K562 (cell line): Measurements from ENCODE around the gene DTX3. TPM values are rescaled to one million over a fixed set of nuclear protein-coding genes. Genes with fewer than 3 reads are reported as not detected.
A peak's percentile ranks its signal among the peaks of the same experiment; 100 is the strongest.

Source experiments
- ATAC-seq: fragments of 200-7000 bp; cut with Tn5 transposase; 3 replicates; pipeline ENCODE4 v1.9.1; 2020; ENCODE audit warnings: moderate library complexity
- BruUV-seq: library from RNA; stranded (reverse); fragments of 400-500 nt; replicated peaks from 2 replicates; lab custom pipeline; 2021; lab: Mats Ljungman, UMichigan
- CTCF ChIA-PET: fragments of 300-600 bp; formaldehyde crosslinking; extraction: SDS; loops from one replicate; lab custom pipeline; 2021; ENCODE audit warnings: low intra/inter-chr PET ratio; lab: Yijun Ruan, JAX
- POLR2A ChIA-PET: fragments of 300-600, 350-650 bp; sonication (Branson Sonifier 250); formaldehyde crosslinking; extraction: SDS; loops from one replicate; lab custom pipeline; 2021; ENCODE audit warnings: antibody characterized with exemption, inconsistent platforms; lab: Yijun Ruan, JAX
- DNase-seq, 4 experiments: peaks; one replicate each; pipeline versions ENCODE4 v3.0.0 to v3.0.0-alpha.2; 2011 to 2018; ENCODE audit warnings: low spot score in 3 of 4, mixed read lengths in 3 of 4; ENCODE audit errors: extremely low read depth in 1 of 4
- FAIRE-seq: peaks from 2 replicates; lab custom pipeline; 2011; peaks lifted over from hg19 to GRCh38; lab: Jason Lieb, UNC
- H2AFZ ChIP-seq: 2 replicates; pipeline ENCODE4 v1.6.0; 2011; ENCODE audit warnings: low read depth, low read length, control low read depth, inconsistent platforms
- H3K27ac ChIP-seq: fragments of 200-600 bp; 3 replicates; pipeline ENCODE4 v1.8.0; 2011; ENCODE audit warnings: low read depth, mild to moderate bottlenecking, control low read depth, inconsistent platforms, low read length, moderate library complexity, mixed read lengths; ENCODE audit errors: extremely low read depth
- H3K27me3 ChIP-seq, 2 experiments: fragments of 300-600 bp in 1 of 2; 2 replicates in 1 of 2; 3 replicates in 1 of 2; pipeline versions ENCODE4 v1.6.0 to v1.8.0; 2011; ENCODE audit warnings: inconsistent platforms in 2 of 2, low read length in 2 of 2, mild to moderate bottlenecking in 1 of 2, mixed read lengths in 1 of 2, moderate library complexity in 1 of 2; ENCODE audit not compliant: control insufficient read depth in 2 of 2, insufficient read depth in 2 of 2
- H3K36me3 ChIP-seq: fragments of 300-600 bp; 3 replicates; pipeline ENCODE4 v1.8.0; 2011; ENCODE audit warnings: mild to moderate bottlenecking, low read length, inconsistent platforms; ENCODE audit not compliant: control insufficient read depth, insufficient read depth
- H3K4me1 ChIP-seq, 2 experiments: fragments of 200-600 bp in 1 of 2; replicated peaks in 1 of 2; 2 replicates in 1 of 2; 3 replicates in 1 of 2; pipeline versions ENCODE4 v1.5.1 to v1.8.0; 2011; ENCODE audit warnings: inconsistent platforms in 2 of 2, low read length in 2 of 2, mild to moderate bottlenecking in 1 of 2, mixed read lengths in 1 of 2, moderate library complexity in 1 of 2; ENCODE audit not compliant: control insufficient read depth in 2 of 2, insufficient read depth in 2 of 2
- H3K4me2 ChIP-seq: 2 replicates; pipeline ENCODE4 v1.6.1; 2011; ENCODE audit warnings: low read length, control low read depth, inconsistent platforms, mixed read lengths; ENCODE audit not compliant: insufficient read depth
- H3K4me3 ChIP-seq: fragments of 200-600 bp; sonication (generic), shearing (Covaris generic); 2 replicates; pipeline ENCODE4 v1.5.1; 2016; ENCODE audit warnings: control low read depth, inconsistent platforms
- H3K79me2 ChIP-seq: fragments of 200-600 bp; 3 replicates; pipeline ENCODE4 v1.8.0; 2011; ENCODE audit warnings: low read length, inconsistent platforms; ENCODE audit not compliant: control insufficient read depth, insufficient read depth
- H3K9ac ChIP-seq, 2 experiments: 2 replicates each; pipeline versions ENCODE4 v1.6.0 to v1.6.1; 2011; ENCODE audit warnings: low read depth in 2 of 2, low read length in 2 of 2, control low read depth in 1 of 2, inconsistent platforms in 1 of 2, mild to moderate bottlenecking in 1 of 2, mixed read lengths in 1 of 2; ENCODE audit not compliant: insufficient read depth in 1 of 2
- H3K9me1 ChIP-seq: one replicate; pipeline ENCODE4 v1.6.0; 2011; ENCODE audit warnings: inconsistent platforms, mild to moderate bottlenecking, low read length, moderate library complexity; ENCODE audit not compliant: control insufficient read depth, insufficient read depth
- H3K9me3 ChIP-seq: replicated peaks from 2 replicates; pipeline ENCODE4 v1.5.1; 2011; ENCODE audit warnings: low read depth, low read length, inconsistent platforms; ENCODE audit not compliant: control insufficient read depth, insufficient read depth
- H4K20me1 ChIP-seq: replicated peaks from 2 replicates; pipeline ENCODE4 v1.6.1; 2011; ENCODE audit warnings: low read length, inconsistent platforms, mixed read lengths; ENCODE audit not compliant: control insufficient read depth, insufficient read depth
- CBX1 ChIP-seq: sonication (generic); IDR thresholded peaks from 2 replicates; pipeline ENCODE4 v1.6.1; 2016; ENCODE audit warnings: antibody characterized with exemption, low read depth, mild to moderate bottlenecking
- HMGN3 ChIP-seq: IDR thresholded peaks from 2 replicates; pipeline ENCODE4 v1.6.1; 2011; ENCODE audit warnings: borderline replicate concordance, low read depth, mild to moderate bottlenecking, mixed read lengths, low read length; ENCODE audit not compliant: insufficient read length; ENCODE audit errors: extremely low read depth
- HSF4 ChIP-seq: fragments of 250-450 bp; sonication (Bioruptor Pico); IDR thresholded peaks from 2 replicates; pipeline ENCODE4 v2.1.2; 2022; ENCODE audit warnings: mild to moderate bottlenecking, moderate library complexity, borderline replicate concordance
- JUNB ChIP-seq: fragments of 450-650 bp; formaldehyde crosslinking; conservative IDR thresholded peaks from 2 replicates; pipeline ENCODE4 v1.4.0; 2020; ENCODE audit warnings: mild to moderate bottlenecking
- NFE2L1 ChIP-seq: fragments of 450-650 bp; IDR thresholded peaks from 2 replicates; pipeline ENCODE4 v1.6.1; 2016; ENCODE audit warnings: missing genetic modification characterization, low read depth, mild to moderate bottlenecking, missing compliant biosample characterization, moderate library complexity, borderline replicate concordance
- NUFIP1 ChIP-seq: fragments of 450-650 bp; IDR thresholded peaks from 2 replicates; pipeline ENCODE4 v1.6.1; 2018; ENCODE audit not compliant: partially characterized antibody
- RBM15 ChIP-seq: fragments of 200-400 bp; formaldehyde crosslinking; IDR thresholded peaks from 2 replicates; pipeline ENCODE4 v1.6.1; 2018; ENCODE audit warnings: mild to moderate bottlenecking, low read length, moderate library complexity; ENCODE audit not compliant: insufficient read depth
- RCOR1 ChIP-seq, 2 experiments: IDR thresholded peaks; 2 replicates each; pipeline ENCODE4 v1.6.1; 2012; ENCODE audit warnings: low read depth in 2 of 2, low read length in 2 of 2, borderline replicate concordance in 1 of 2, improper control_type of control experiment in 1 of 2
- SRSF7 ChIP-seq: fragments of 200-400 bp; formaldehyde crosslinking; optimal IDR thresholded peaks from 2 replicates; pipeline ENCODE3; 2017; ENCODE audit warnings: mild to moderate bottlenecking, low read depth, low read length
- TEAD4 ChIP-seq, 2 experiments: sonication (generic) in 1 of 2; formaldehyde crosslinking in 1 of 2; IDR thresholded peaks; 2 replicates each; pipeline versions ENCODE4 v1.6.1 to v1.8.0; 2012 to 2022; ENCODE audit warnings: borderline replicate concordance in 1 of 2, inconsistent platforms in 1 of 2, low read length in 1 of 2, mild to moderate bottlenecking in 1 of 2, missing genetic modification reagents in 1 of 2
- ZBTB34 ChIP-seq: fragments of 250-450 bp; sonication (Bioruptor Pico); IDR thresholded peaks from 2 replicates; pipeline ENCODE4 v1.8.0; 2021; ENCODE audit warnings: mild to moderate bottlenecking, moderate library complexity
- ZNF146 ChIP-seq: IDR thresholded peaks from one replicate; pipeline ENCODE4 v1.6.1; 2018; ENCODE audit warnings: missing compliant biosample characterization; ENCODE audit not compliant: unreplicated experiment
- ZNF239 ChIP-seq: fragments of 250-450 bp; sonication (Bioruptor Pico); IDR thresholded peaks from 2 replicates; pipeline ENCODE4 v1.4.0; 2020; ENCODE audit warnings: mild to moderate bottlenecking
- ZNF24 ChIP-seq: fragments of 450-650 bp; IDR thresholded peaks from 2 replicates; pipeline ENCODE4 v1.6.1; 2016
- ZNF263 ChIP-seq: sonication (generic); formaldehyde crosslinking; IDR thresholded peaks from 2 replicates; pipeline ENCODE4 v1.8.0; 2022; ENCODE audit warnings: mild to moderate bottlenecking, missing genetic modification reagents, borderline replicate concordance
- WGBS: fragments of 100-300 bp; shearing (Covaris generic); methylation state at CpG from one replicate; pipeline ENCODE4 v1.1.6; 2016; ENCODE audit warnings: low coverage, mixed read lengths; ENCODE audit not compliant: insufficient coverage; ENCODE audit errors: missing lambda C conversion rate; 5-methylcytosine and 5-hydroxymethylcytosine counted together
- in situ Hi-C: fragments of 300-500 bp; cut with MboI; formaldehyde crosslinking; loops from 4 replicates; pipeline ENCODE4 v1.15.0; 2018; ENCODE audit warnings: inconsistent platforms, mixed read lengths
- intact Hi-C: fragments of 100-400 bp; cut with micrococcal nuclease; formaldehyde crosslinking; loops from 2 replicates; pipeline ENCODE4 v1.14.2; 2022
- polyA plus RNA-seq, 8 experiments: library from polyadenylated mRNA; depleted of rRNA in 4 of 8; stranded (reverse) in 5 of 8; unstranded in 3 of 8; fragments of >200 nt; fragmentation: Nextera tagmentation in 2 of 8; fragmentation: Illumina TruSeq in 1 of 8; extraction: Ambion mirVana in 2 of 8; extraction: Trizol in 1 of 8; gene quantifications; 2 replicates each; pipeline versions ENCODE4 v1.2.1 to v1.2.3, GENCODE V29; 2011 to 2014; ENCODE audit warnings: inconsistent platforms in 1 of 8, missing spikeins in 1 of 8
- total RNA-seq, 7 experiments: library from RNA; depleted of rRNA in 6 of 7; stranded (reverse); fragments of >200 nt in 6 of 7; fragmentation: Illumina TruSeq in 2 of 7; extraction: Trizol in 2 of 7; gene quantifications; 2 replicates each; pipeline versions ENCODE4 v1.2.1 to v1.2.3, GENCODE V29; 2011 to 2021; ENCODE audit warnings: low replicate concordance in 1 of 7

The DTX3 gene
- total and polyA plus RNA-seq, 9 of the 15 experiments (the other 6 are each of a cell fraction or from before 2014, with no cell fraction given): 0.03 to 0.09 (median 0.06) TPM; not detected in 6

DNA sequence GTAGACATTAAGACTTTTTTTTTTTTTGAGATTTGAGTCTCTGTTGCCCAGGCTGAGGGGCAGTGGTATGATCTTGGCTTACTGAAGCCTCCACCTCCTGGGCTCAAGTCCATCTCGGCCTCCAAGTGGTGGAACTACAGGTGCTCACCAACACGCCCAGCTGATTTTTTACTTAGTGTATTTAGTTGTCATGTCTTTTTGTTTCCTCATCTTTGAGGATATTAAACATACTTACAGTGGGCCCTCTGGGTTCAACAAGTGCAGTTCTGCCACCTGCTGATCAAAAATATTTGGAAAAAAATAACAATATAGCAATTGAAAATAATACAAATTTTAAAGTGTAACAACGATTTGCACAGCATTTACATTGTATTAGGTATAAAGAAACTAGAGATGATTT is 32.7 kb downstream of the DTX3 start:
- Histone ChIP-seq H3K9ac (no peak overlapping the region), H3K4me1 (peaks cover 15 to 21% of the 10 kb centered on the region in 2 experiments; a peak in 4 of 5 replicates), H3K36me3 (no peaks in the 10 kb centered on the region), H3K4me2 (no peak overlapping the region), H3K27me3 (no peaks in the 10 kb centered on the region), H4K20me1 (no peaks in the 10 kb centered on the region), H3K9me3 (no peaks in the 10 kb centered on the region), H3K4me3 (no peak overlapping the region), H3K9me1 (no peaks in the 10 kb centered on the region), H2AFZ (no peak overlapping the region), H3K27ac (no peak overlapping the region), H3K79me2 (0 out of 3 replicates have a peak, but pooled peaks cover 1% of the 10 kb centered on the region)
- 15% methylated on average over 3 of the region's 3 CpGs for WGBS
- no peak for TF ChIP-seq ZNF263 (CRISPR knock-in tag)
- in situ Hi-C loops (no loop called here), intact Hi-C loops (no loop called here)
- no peak for FAIRE-seq
- ATAC-seq: no peak
- peak in 1 of 4 experiments; percentile 5 for DNase-seq
- ChIA-PET POLR2A (interaction anchor here (0.6 to 2.0 kb wide), 3 partner anchors 9 to 119 kb away, joined by 3 to 7 read pairs (median 6); no protein-coding TSS in a partner anchor), CTCF (interaction anchor here (1.5 kb wide), 1 partner anchor 54 kb away, joined by 4 read pairs; no protein-coding TSS in a partner anchor)
- no TSS peak for BruUV-seq

DNA sequence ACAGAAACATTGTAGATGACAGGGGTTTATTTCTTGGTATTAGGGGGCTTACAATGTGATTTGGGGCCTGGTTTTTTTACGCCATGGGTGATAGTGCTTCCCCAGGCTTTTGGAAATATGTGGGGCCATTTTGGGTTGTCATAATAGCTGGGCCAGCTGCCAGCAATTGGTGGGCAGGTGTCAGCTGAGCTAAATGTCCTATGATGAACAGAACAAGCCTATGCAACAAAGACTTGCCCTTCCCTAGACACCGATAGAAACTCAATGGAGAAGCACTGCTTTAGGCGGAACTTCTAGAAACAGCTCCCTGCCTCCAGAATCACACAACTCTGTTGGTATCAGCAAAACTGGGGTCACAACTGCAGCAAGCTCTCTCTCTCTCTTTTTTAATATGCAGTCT is 33.5 kb downstream of the DTX3 start:
- intact Hi-C loops (no loop called here), in situ Hi-C loops (no loop called here)
- Histone ChIP-seq H2AFZ (peak overlapping the region; percentile 33; the same call in 1 of the 2 replicates), H3K27me3 (no peaks in the 10 kb centered on the region), H3K27ac (no peak overlapping the region), H3K4me3 (no peak overlapping the region), H3K9me3 (no peaks in the 10 kb centered on the region), H3K79me2 (no peaks in the 10 kb centered on the region), H3K9ac (no peak overlapping the region), H3K4me1 (peaks cover 11 to 22% of the 10 kb centered on the region in 2 experiments; a peak in 4 of 5 replicates), H3K36me3 (no peaks in the 10 kb centered on the region), H3K9me1 (no peaks in the 10 kb centered on the region), H3K4me2 (no peak overlapping the region), H4K20me1 (no peaks in the 10 kb centered on the region)
- no TSS peak for BruUV-seq
- POLR2A ChIA-PET: interaction anchor here (0.7 to 2.0 kb wide), 4 partner anchors 10 to 83 kb away, joined by 3 to 7 read pairs (median 4); no protein-coding TSS in a partner anchor
- no peak for ATAC-seq
- CTCF ChIA-PET: interaction anchor here (1.5 kb wide), 1 partner anchor 55 kb away, joined by 4 read pairs; no protein-coding TSS in a partner anchor
- FAIRE-seq: no peak
- 85% methylated on average over 3 of the region's 3 CpGs for WGBS
- DNase-seq: no peak
- no peak for TF ChIP-seq RCOR1 (IDR thresholded peaks at IDR 0.05; ENCODE audit: borderline replicate concordance in 1 of 2, low read depth in 2 of 2, low read length in 2 of 2)
- no peak for TF ChIP-seq SRSF7
- TF ChIP-seq ZBTB34 (CRISPR knock-in tag): no peak
- TF ChIP-seq ZNF24: no peak
- TF ChIP-seq ZNF146 (CRISPR knock-in tag): no peak
- TF ChIP-seq CBX1: no peak
- TF ChIP-seq ZNF239 (CRISPR knock-in tag): no peak
- no peak for TF ChIP-seq RBM15
- no peak for TF ChIP-seq TEAD4 (IDR thresholded peaks at IDR 0.05; ENCODE audit: low read length)
- TF ChIP-seq TEAD4 (CRISPR knock-in tag; IDR thresholded peaks at IDR 0.05; ENCODE audit: borderline replicate concordance): no peak
- TF ChIP-seq JUNB (CRISPR knock-in tag): no peak
- TF ChIP-seq HSF4 (CRISPR knock-in tag): no peak
- no peak for TF ChIP-seq NUFIP1
- TF ChIP-seq NFE2L1 (tag): no peak
- no peak for TF ChIP-seq HMGN3
